ENCODE data around the gene AUH.

DNA sequence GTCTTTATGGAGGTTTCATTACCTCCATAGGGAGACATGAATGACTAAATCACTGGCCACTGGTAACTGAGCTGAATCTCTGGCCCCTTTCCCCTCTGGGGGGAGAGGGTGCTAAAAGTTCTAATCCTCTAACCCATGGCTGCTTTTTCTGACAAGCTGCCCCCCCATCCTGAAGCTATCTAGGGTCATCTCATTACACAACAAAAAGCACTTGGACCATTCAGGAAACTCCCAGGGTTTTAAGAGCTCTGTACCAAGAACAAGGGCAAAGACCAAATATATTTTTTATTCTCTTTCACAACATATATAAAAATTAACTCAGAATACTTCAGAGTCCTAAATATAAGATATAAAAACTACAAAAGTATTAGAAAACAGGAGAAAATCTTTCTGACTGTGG is 14.3 kb downstream of the AUH start:
- TF ChIP-seq EZH2 (IDR thresholded peaks at IDR 0.05; ENCODE audit: insufficient read depth, poor library complexity, severe bottlenecking) (no peak), EZH2phosphoT487 (IDR thresholded peaks at IDR 0.05; ENCODE audit: insufficient read depth, low read depth) (no peak)
